HL-60 (cell line): ENCODE data around the gene ALLC.

Source experiments
- DNase-seq, 2 experiments: peaks; one replicate each; pipeline ENCODE4 v3.0.0-alpha.2; 2010 to 2020; ENCODE audit warnings: low read depth in 1 of 2, low spot score in 1 of 2
- H3K27ac ChIP-seq: fragments of 250-450 bp; sonication (Bioruptor Pico); replicated peaks from 2 replicates; pipeline ENCODE4 v1.5.1; 2020; ENCODE audit warnings: mild to moderate bottlenecking, moderate library complexity
- H3K27me3 ChIP-seq: fragments of 250-450 bp; sonication (Bioruptor Pico); 2 replicates; pipeline ENCODE4 v1.5.1; 2021; ENCODE audit warnings: mild to moderate bottlenecking, moderate library complexity; ENCODE audit not compliant: insufficient read depth, poor library complexity, severe bottlenecking
- H3K4me3 ChIP-seq: replicated peaks from 2 replicates; pipeline ENCODE4 v1.5.1; 2011; ENCODE audit warnings: mild to moderate bottlenecking, control low read depth, low read length; ENCODE audit not compliant: insufficient read depth
- CTCF ChIP-seq: IDR thresholded peaks from one replicate; pipeline ENCODE4 v1.5.1; 2011; ENCODE audit warnings: low read length, control low read depth, inconsistent platforms; ENCODE audit not compliant: insufficient read depth
- GABPA ChIP-seq: IDR thresholded peaks from 2 replicates; pipeline ENCODE4 v1.6.1; 2012; ENCODE audit warnings: low read depth
- POLR2AphosphoS5 ChIP-seq: IDR thresholded peaks from 2 replicates; pipeline ENCODE4 v1.6.1; 2012; ENCODE audit warnings: low read depth
- REST ChIP-seq: IDR thresholded peaks from 2 replicates; pipeline ENCODE4 v1.6.1; 2012; ENCODE audit warnings: low read depth; ENCODE audit not compliant: insufficient replicate concordance
- SPI1 ChIP-seq: IDR thresholded peaks from 2 replicates; pipeline ENCODE4 v1.6.1; 2012; ENCODE audit warnings: low read depth, mild to moderate bottlenecking, borderline replicate concordance

The ALLC gene

GRCh38 chr2:3639015-3639630 lies 18.9 kb upstream of the ALLC start:
- no peak overlapping the region for H3K4me3 ChIP-seq
- no peaks in the 10 kb centered on the region for H3K27me3 ChIP-seq
- DNase-seq: no peak
- no peak for TF ChIP-seq CTCF
- no peak overlapping the region for H3K27ac ChIP-seq

GRCh38 chr2:3639653-3640052 lies 18.3 kb upstream of the ALLC start:
- Histone ChIP-seq H3K27me3 (no peaks in the 10 kb centered on the region), H3K27ac (no peak overlapping the region), H3K4me3 (no peak overlapping the region)
- no peak for DNase-seq
- no peak for TF ChIP-seq POLR2AphosphoS5
- TF ChIP-seq GABPA: no peak
- TF ChIP-seq CTCF: no peak
- TF ChIP-seq SPI1: no peak
- no peak for TF ChIP-seq REST

- no peaks in the 10 kb centered on the region for H3K27me3 ChIP-seq
- H3K27ac ChIP-seq: no peak overlapping the region
- H3K4me3 ChIP-seq: no peak overlapping the region
- TF ChIP-seq SPI1 (no peak), GABPA (no peak), CTCF (no peak), POLR2AphosphoS5 (no peak), REST (no peak)
- no peak for DNase-seq
Observed at GRCh38 chr2:3641181-3641580, 16.8 kb upstream of the ALLC start.

GRCh38 chr2:3641841-3642421 lies 16.1 kb upstream of the ALLC start:
- H3K27ac ChIP-seq: no peak overlapping the region
- no peak overlapping the region for H3K4me3 ChIP-seq
- no peak for DNase-seq
- H3K27me3 ChIP-seq: no peaks in the 10 kb centered on the region
- TF ChIP-seq GABPA (no peak), POLR2AphosphoS5 (no peak), SPI1 (no peak), REST (no peak), CTCF (no peak)
